HG02678 (cell line): ENCODE measurements around the gene CCT5.
"Not testable (repeated sequence)": the region's sequence is repeated elsewhere in the genome, so short reads cannot be mapped to it uniquely, and the experiment has no call there.

Experiments
- ATAC-seq: cut with Tn5 transposase; IDR thresholded peaks from one replicate; pipeline ENCODE4 v1.9.1; 2021; ENCODE audit warnings: mild to moderate bottlenecking, moderate library complexity; ENCODE audit not compliant: unreplicated experiment

The CCT5 gene

GRCh38 chr5:10244342-10244944 is 5.6 kb upstream of the CCT5 start:
- no peak for ATAC-seq

GRCh38 chr5:10246761-10247160 is 3.3 kb upstream of the CCT5 start:
- no peak for ATAC-seq

- not testable (repeated sequence) for ATAC-seq
Measured at GRCh38 chr5:10247217-10247616, 2.9 kb upstream of the CCT5 start.

- no peak for ATAC-seq
Measured at GRCh38 chr5:10248378-10249260, 1.5 kb upstream of the CCT5 start.

GRCh38 chr5:10250806-10251276 is 761 bp downstream of the CCT5 start:
- no peak for ATAC-seq

- no peak for ATAC-seq
Measured at GRCh38 chr5:10251405-10251804, 1.3 kb downstream of the CCT5 start.

GRCh38 chr5:10253390-10253789 is 3.3 kb downstream of the CCT5 start:
- ATAC-seq, result no peak

- no peak for ATAC-seq
Measured at GRCh38 chr5:10254686-10255085, 4.6 kb downstream of the CCT5 start.

GRCh38 chr5:10257870-10258269 is 7.8 kb downstream of the CCT5 start:
- no peak for ATAC-seq

GRCh38 chr5:10259899-10260298 is 9.8 kb downstream of the CCT5 start:
- no peak for ATAC-seq

GRCh38 chr5:10261065-10261464 is 11.0 kb downstream of the CCT5 start:
- no peak for ATAC-seq

- ATAC-seq, result no peak
Measured at GRCh38 chr5:10262121-10262774, 12.2 kb downstream of the CCT5 start.

- no peak for ATAC-seq
Measured at GRCh38 chr5:10262995-10263394, 12.9 kb downstream of the CCT5 start.

- ATAC-seq, result no peak
Measured at GRCh38 chr5:10264604-10265003, 14.5 kb downstream of the CCT5 start.

- no peak for ATAC-seq
Measured at GRCh38 chr5:10265245-10266109, 15.4 kb downstream of the CCT5 start.

GRCh38 chr5:10266137-10266536 is 16.1 kb downstream of the CCT5 start:
- no peak for ATAC-seq

- ATAC-seq, result no peak
Measured at GRCh38 chr5:10266839-10267238, 16.8 kb downstream of the CCT5 start.

GRCh38 chr5:10268100-10268499 is 18.0 kb downstream of the CCT5 start:
- no peak for ATAC-seq

- no peak for ATAC-seq
Measured at GRCh38 chr5:10272053-10272874, 22.2 kb downstream of the CCT5 start.

GRCh38 chr5:10272875-10273209 is 22.8 kb downstream of the CCT5 start:
- not testable (repeated sequence) for ATAC-seq
